Spinal cord (tissue), 10 donors: ENCODE results near the gene TRIM72. TPM values are rescaled to one million over a fixed set of nuclear protein-coding genes. Genes with fewer than 3 reads are reported as not detected.

Experiments
- DNase-seq, 6 donors: peaks; one replicate each; pipeline versions ENCODE4 v3.0.0 to v3.0.0-alpha.2; 2013 to 2015; ENCODE audit warnings: low spot score in 6 of 6, low read depth in 4 of 6
- H3K27ac ChIP-seq: one replicate; pipeline ENCODE4 v1.5.1; 2013; ENCODE audit warnings: low read depth, low read length, control low read depth
- H3K27me3 ChIP-seq: one replicate; pipeline ENCODE4 v1.6.1; 2013; ENCODE audit warnings: low read length; ENCODE audit not compliant: control insufficient read depth, insufficient read depth
- H3K36me3 ChIP-seq: one replicate; pipeline ENCODE4 v1.6.1; 2013; ENCODE audit warnings: low read length; ENCODE audit not compliant: control insufficient read depth, insufficient read depth
- H3K4me1 ChIP-seq: one replicate; pipeline ENCODE4 v1.6.1; 2013; ENCODE audit warnings: low read length; ENCODE audit not compliant: control insufficient read depth, insufficient read depth
- H3K4me3 ChIP-seq: one replicate; pipeline ENCODE4 v1.5.1; 2013; ENCODE audit warnings: low read depth, low read length, control low read depth
- H3K9me3 ChIP-seq: one replicate; pipeline ENCODE4 v1.6.1; 2013; ENCODE audit warnings: low read length; ENCODE audit not compliant: control insufficient read depth, insufficient read depth
- WGBS: methylation state at CpG from one replicate; pipeline ENCODE4 v1.1.5; 2013; ENCODE audit warnings: missing lambda C conversion rate; ENCODE audit not compliant: insufficient coverage; 5-methylcytosine and 5-hydroxymethylcytosine counted together
- polyA plus RNA-seq, 2 donors: library from polyadenylated mRNA; unstranded; fragments of 120-200 nt; gene quantifications; one replicate each; pipeline ENCODE4 v1.2.1, GENCODE V29; 2013; ENCODE audit not compliant: insufficient read length in 2 of 2
- total RNA-seq, 2 donors: library from RNA; depleted of rRNA in 1 of 2; stranded (reverse); fragments of 120-200 nt in 1 of 2; fragments of >200 nt in 1 of 2; gene quantifications; one replicate each; pipeline versions ENCODE4 v1.2.3 to v1.2.4, GENCODE V29; 2013 to 2014
- donor health status: healthy.

The TRIM72 gene
- total and polyA plus RNA-seq, 4 donors: 0.22 to 1.1 (median 0.70) TPM

DNA sequence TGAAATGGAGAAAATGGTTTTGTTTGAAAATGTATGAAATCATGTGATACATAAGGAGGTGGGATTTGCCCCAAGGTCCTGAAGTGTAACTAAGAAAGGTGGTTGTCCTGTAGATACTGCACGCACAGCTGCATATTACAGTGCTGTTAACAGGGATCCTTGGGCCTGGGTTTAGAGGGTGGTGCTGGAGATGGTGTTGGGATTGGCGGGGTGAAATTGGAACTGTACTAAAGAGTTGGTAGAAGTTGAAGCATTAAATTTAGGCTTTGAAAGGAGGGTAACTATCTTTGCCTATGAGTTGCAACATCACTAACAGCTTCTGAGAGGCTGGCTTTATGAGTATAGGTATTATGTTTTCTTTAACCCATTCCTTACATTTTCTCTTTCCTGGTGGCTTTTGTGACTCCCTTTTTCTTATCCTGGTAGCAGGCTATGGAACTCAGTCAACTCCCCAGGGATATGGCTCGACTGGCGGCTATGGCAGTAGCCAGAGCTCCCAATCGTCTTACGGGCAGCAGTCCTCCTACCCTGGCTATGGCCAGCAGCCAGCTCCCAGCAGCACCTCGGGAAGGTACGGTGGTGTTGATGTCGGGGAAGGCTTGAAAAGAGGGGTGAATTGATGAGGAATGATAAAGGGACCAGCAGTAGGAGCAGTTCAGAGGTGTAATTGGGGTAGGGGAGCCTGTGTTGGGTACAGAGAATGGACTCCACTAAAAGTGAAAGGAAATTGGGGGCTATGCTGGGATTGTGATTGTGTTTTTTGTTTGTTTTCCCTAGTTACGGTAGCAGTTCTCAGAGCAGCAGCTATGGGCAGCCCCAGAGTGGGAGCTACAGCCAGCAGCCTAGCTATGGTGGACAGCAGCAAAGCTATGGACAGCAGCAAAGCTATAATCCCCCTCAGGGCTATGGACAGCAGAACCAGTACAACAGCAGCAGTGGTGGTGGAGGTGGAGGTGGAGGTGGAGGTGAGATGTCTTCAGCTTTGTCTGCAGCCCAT lies 30.2 kb upstream of the TRIM72 start:
- H3K27me3 ChIP-seq: no peaks in the 10 kb centered on the region
- no peak overlapping the region for H3K27ac ChIP-seq
- H3K4me3 ChIP-seq: no peak overlapping the region
- 86% methylated on average over 10 of the region's 10 CpGs for WGBS
- no peaks in the 10 kb centered on the region for H3K9me3 ChIP-seq
- DNase-seq: no peak
- peaks cover 31% of the 10 kb centered on the region for H3K4me1 ChIP-seq
- peaks cover 54% of the 10 kb centered on the region for H3K36me3 ChIP-seq

DNA sequence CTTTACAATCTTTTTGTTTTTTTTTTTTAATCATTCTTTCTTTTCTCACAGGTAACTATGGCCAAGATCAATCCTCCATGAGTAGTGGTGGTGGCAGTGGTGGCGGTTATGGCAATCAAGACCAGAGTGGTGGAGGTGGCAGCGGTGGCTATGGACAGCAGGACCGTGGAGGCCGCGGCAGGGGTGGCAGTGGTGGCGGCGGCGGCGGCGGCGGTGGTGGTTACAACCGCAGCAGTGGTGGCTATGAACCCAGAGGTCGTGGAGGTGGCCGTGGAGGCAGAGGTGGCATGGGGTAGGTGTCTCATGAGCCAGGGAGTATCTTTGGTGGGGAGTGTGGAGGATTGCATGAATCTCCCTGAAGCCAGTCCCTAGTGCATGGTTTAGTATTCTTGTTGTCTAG lies 29.0 kb upstream of the TRIM72 start:
- H3K4me1 ChIP-seq: peaks cover 25% of the 10 kb centered on the region
- H3K9me3 ChIP-seq: no peaks in the 10 kb centered on the region
- no peak overlapping the region for H3K27ac ChIP-seq
- no peak overlapping the region for H3K4me3 ChIP-seq
- no peaks in the 10 kb centered on the region for H3K27me3 ChIP-seq
- DNase-seq: no peak
- peaks cover 63% of the 10 kb centered on the region for H3K36me3 ChIP-seq
- 96% methylated on average over 11 of the region's 14 CpGs for WGBS

DNA sequence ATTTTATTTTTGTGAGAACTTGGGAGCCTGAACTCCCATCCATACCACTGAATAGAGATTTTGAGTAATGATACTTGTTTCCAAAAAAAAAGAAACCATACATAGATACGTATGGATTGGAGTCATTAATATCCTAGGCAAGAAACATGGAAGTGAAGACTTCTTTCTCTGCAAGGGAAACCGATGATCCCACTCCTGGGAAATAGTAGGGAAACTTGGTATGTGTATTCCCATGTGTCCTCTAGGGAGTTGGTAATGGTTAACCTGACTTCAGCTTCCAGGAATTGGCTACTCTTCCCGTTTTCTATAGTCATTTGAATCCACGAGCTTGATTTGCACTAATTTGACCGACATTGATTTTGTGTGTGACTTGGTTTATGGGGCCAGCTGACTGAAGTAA lies 28.6 kb upstream of the TRIM72 start:
- Histone ChIP-seq H3K36me3 (peaks cover 68% of the 10 kb centered on the region), H3K27ac (no peak overlapping the region), H3K4me1 (peaks cover 25% of the 10 kb centered on the region), H3K27me3 (no peaks in the 10 kb centered on the region), H3K4me3 (no peak overlapping the region), H3K9me3 (no peaks in the 10 kb centered on the region)
- 82% methylated on average over 4 of the region's 5 CpGs for WGBS
- DNase-seq: no peak

DNA sequence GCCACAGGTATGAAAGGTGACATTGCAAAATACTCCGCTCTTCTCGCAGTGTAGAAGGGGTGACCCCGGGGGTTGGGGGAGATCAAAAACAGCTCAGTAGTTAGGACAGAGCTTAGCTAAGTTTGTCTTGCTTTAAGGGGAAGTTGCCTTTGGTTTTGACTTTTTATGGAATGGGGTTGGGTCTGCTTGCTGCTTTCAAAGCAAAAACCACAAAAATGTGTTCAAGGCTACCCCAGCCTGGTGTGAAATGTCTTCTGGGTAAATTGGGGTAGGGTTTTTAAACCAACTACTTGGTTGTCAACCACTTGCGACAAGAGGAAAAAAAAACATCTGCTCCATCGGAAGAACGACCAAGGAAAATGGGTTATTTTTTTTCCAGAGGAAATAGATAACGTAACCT lies 27.7 kb upstream of the TRIM72 start:
- WGBS: 83% methylated on average over 3 of the region's 7 CpGs
- H3K4me3 ChIP-seq: no peak overlapping the region
- no peak overlapping the region for H3K27ac ChIP-seq
- H3K4me1 ChIP-seq: peaks cover 23% of the 10 kb centered on the region
- no peak for DNase-seq
- H3K9me3 ChIP-seq: no peaks in the 10 kb centered on the region
- H3K27me3 ChIP-seq: no peaks in the 10 kb centered on the region
- peaks cover 74% of the 10 kb centered on the region for H3K36me3 ChIP-seq

DNA sequence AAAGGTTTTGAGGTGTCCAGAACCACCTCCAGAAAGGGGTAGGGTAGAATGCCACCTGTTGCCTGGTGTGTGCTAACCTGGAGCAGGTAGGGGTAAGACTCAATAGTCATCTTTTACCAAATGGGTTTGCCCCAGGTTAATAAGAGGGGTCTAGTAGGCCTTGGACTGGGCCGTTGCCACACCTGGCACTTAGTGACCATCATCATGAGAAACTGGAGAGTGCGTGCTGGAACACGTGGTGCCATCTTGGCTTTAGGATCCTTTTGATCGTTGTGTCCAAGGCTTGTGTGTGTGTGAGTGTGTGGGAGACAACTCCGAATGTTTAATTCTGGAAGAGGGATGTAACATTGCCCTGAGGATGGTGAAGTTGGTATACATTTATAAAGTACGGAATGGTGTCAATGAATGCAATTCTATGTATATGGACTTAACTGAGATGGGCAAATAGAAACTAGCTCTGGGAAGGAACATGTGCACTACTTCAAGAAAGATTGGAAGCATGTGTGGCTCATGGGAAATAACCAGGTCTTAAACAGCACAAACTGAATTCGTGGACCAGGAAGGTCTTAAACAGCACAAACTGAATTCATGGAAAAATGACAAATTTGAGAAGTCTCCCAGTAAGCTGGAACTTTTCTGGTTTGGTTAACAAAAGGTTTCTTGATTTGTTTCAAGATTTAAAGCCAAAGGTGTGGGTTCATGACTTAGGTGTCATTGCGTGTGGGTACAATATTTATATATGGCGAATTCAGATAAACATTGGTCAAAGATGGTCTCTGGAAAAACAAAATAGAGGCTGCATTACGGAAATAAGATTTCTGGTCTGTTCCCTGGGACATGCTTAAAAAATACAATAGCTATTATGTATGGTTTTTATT lies 26.8 kb upstream of the TRIM72 start:
- no peak overlapping the region for H3K27ac ChIP-seq
- peaks cover 15% of the 10 kb centered on the region for H3K4me1 ChIP-seq
- DNase-seq: no peak
- no peaks in the 10 kb centered on the region for H3K9me3 ChIP-seq
- H3K4me3 ChIP-seq: no peak overlapping the region
- 95% methylated on average over 9 of the region's 10 CpGs for WGBS
- H3K36me3 ChIP-seq: peaks cover 79% of the 10 kb centered on the region
- H3K27me3 ChIP-seq: no peaks in the 10 kb centered on the region

DNA sequence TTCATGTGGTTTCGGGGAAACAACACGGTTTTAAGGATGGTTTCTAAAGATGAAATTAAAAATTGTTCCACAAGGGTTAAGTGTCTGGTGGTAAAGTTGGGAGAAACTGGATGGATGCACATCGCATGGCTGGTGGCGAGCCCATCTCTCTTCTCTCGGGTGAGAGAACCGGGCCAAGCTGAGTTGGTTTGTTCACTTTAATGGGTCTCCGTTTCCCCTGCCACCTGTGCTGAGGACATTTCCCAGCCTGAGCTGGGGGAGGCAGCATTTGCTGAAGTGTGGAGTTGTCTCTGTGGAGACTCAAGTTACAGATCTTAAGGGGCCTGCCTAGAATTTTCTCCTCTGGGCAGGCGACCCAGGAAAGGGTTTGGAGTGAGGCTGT lies 26.1 kb upstream of the TRIM72 start:
- 81% methylated on average over 6 of the region's 8 CpGs for WGBS
- H3K27ac ChIP-seq: no peak overlapping the region
- H3K9me3 ChIP-seq: no peaks in the 10 kb centered on the region
- H3K36me3 ChIP-seq: peaks cover 81% of the 10 kb centered on the region
- no peak for DNase-seq
- H3K4me3 ChIP-seq: no peak overlapping the region
- H3K27me3 ChIP-seq: no peaks in the 10 kb centered on the region
- peaks cover 9% of the 10 kb centered on the region for H3K4me1 ChIP-seq

DNA sequence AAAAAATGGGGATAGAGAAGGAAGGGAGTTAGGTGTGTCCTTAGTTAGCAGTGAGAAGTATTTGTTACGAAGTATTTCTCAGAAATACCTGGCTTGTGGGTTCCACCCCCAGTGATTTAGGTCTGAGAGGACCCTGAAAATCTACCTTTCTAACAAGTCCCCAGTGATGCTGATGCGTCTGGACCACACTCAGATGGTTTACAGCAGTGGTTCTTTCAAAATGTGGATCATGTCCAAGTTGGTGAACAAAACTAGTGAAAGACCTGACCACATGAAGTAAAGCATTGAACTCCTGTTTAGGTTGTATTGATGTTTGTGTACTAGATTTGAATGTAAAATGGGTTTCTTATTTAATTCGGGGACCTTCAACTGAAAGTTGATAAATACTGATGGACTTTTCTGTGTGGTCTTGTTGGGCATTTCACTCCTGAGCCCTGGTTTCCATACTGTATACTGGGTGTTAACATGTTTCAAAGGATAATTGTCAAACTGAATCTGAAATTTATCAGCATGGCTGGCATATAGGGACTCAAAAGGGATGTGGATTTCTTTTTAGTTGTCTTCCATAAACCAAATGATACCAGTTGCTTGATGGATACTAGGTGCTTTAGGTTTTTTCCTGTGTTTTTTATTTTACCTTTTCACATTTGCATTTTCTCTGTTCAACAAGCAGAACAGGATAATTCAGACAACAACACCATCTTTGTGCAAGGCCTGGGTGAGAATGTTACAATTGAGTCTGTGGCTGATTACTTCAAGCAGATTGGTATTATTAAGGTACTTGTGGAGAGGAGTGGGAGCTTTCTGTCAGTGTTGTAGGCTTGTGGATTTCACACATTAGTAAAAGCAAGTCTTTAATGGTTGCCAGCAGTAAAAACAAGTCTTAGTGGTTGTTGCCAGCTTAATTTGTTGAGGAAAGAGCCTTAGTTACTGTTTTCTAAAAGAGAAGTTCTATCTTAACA lies 25.2 kb upstream of the TRIM72 start:
- H3K9me3 ChIP-seq: no peaks in the 10 kb centered on the region
- H3K4me3 ChIP-seq: no peak overlapping the region
- H3K27me3 ChIP-seq: no peaks in the 10 kb centered on the region
- H3K27ac ChIP-seq: no peak overlapping the region
- 85% methylated on average over 2 of the region's 3 CpGs for WGBS
- peaks cover 81% of the 10 kb centered on the region for H3K36me3 ChIP-seq
- peaks cover 4% of the 10 kb centered on the region for H3K4me1 ChIP-seq
- DNase-seq: no peak

DNA sequence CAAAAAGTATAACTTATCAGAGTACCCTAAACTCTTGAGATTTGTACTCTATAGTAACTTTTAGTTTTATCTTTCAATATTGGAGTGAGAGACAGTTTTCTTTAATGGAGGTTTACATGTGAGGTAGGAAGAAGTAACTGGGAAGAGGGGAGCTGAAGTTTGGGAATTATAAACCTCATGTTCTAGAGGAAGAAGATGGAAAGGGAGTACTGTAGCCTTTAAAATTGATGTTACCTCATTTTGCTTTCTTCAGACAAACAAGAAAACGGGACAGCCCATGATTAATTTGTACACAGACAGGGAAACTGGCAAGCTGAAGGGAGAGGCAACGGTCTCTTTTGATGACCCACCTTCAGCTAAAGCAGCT lies 24.5 kb upstream of the TRIM72 start:
- H3K4me3 ChIP-seq: no peak overlapping the region
- 100% methylated on average over 1 of the region's 2 CpGs for WGBS
- peaks cover 81% of the 10 kb centered on the region for H3K36me3 ChIP-seq
- DNase-seq: no peak
- H3K4me1 ChIP-seq: no peaks in the 10 kb centered on the region
- no peak overlapping the region for H3K27ac ChIP-seq
- H3K9me3 ChIP-seq: no peaks in the 10 kb centered on the region
- H3K27me3 ChIP-seq: no peaks in the 10 kb centered on the region

- H3K4me1 ChIP-seq: no peaks in the 10 kb centered on the region
- H3K27me3 ChIP-seq: no peaks in the 10 kb centered on the region
- H3K9me3 ChIP-seq: no peaks in the 10 kb centered on the region
- no peak for DNase-seq
- no peak overlapping the region for H3K27ac ChIP-seq
- no peak overlapping the region for H3K4me3 ChIP-seq
- H3K36me3 ChIP-seq: peaks cover 75% of the 10 kb centered on the region
- WGBS: 96% methylated on average over 12 of the region's 12 CpGs
Measured at GRCh38 chr16:31190061-31190460, 23.9 kb upstream of the TRIM72 start.
